Measurements from ENCODE around the gene SGPP1. TPM values are rescaled to one million over a fixed set of nuclear protein-coding genes. Genes with fewer than 3 reads are reported as not detected.

Gene SGPP1
- total RNA-seq, 1 experiment from 2014 or later: 5.5 TPM

DNA sequence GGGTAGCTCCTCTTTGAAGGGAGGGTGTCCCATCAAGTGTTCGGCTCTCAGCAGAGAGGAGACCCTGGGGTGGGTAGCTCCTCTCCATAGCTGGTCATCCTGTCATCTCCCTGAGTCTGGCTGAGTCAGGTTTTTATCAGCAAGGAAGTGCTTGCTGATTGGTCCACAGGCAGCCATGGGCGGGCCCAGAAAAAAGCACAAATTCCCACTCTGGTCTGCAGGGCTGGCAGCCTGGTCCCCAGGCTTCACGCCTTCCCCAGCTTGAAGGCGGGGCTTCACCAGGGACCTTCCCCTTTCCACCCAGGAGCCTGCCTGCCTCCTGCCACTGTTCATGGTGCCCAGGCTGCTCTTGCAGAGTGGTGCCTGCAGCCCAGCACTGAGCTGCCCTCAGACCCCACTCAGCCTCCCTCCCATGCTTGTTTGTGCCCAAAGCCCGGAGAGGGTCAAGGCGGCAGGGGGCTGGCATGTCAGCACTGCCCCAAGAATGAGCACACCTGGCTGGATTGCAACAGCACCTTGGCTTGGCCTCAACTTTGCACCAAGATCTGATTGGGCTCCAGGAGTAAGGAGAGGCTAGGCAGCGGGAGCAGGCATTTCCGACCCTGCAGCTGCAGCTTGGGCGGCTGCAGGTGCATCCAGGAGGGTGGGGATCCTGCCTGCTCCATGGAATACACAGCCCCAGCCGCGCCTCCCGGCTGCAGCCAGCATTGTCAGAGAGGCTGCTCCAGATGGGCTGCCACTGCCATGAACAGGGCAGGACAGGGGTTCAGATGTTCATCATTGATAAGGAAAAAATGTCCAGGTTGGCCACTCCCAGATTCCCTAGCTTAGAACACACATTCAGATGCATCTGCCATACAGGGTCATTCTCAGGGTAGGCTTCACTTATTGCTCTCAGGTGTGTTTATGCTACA is 64.2 kb downstream of the SGPP1 start:
- Histone ChIP-seq H2BK5ac (ENCODE audit: insufficient read length, low read length) (no peak overlapping the region), H3K27me3 (ENCODE audit: insufficient read depth, low read length) (no peaks in the 10 kb centered on the region)

More for the DNA sequence above, 64.2 kb downstream of the SGPP1 start:
- H3K4me1 Mint-ChIP-seq: no peaks in the 10 kb centered on the region
- Histone ChIP-seq H3K18ac (ENCODE audit: insufficient read length, low read depth, low read length) (no peak overlapping the region), H3K79me2 (ENCODE audit: insufficient read depth, low read length) (no peaks in the 10 kb centered on the region), H3K56ac (ENCODE audit: insufficient read length, low read depth, low read length) (no peak overlapping the region), H2AFZ (ENCODE audit: low read length) (no peak overlapping the region), H3K27ac (ENCODE audit: insufficient read length, low read depth, low read length) (no peak overlapping the region), H3K23me2 (ENCODE audit: insufficient read length, low read depth, low read length, poor library complexity, severe bottlenecking) (no peaks in the 10 kb centered on the region), H3K4me1 (ENCODE audit: insufficient read depth, low read length) (no peaks in the 10 kb centered on the region), H3K23ac (ENCODE audit: insufficient read length, low read depth, low read length) (no peak overlapping the region), H3T11ph (ENCODE audit: low read length) (no peak overlapping the region), H4K8ac (replicated peaks; ENCODE audit: insufficient read length, low read depth, low read length) (no peak overlapping the region), H3K4ac (ENCODE audit: low read depth, low read length) (no peak overlapping the region), H2BK20ac (ENCODE audit: low read depth, low read length, poor library complexity, severe bottlenecking) (no peak overlapping the region), H3K14ac (ENCODE audit: insufficient read depth, low read length) (no peak overlapping the region), H2BK120ac (ENCODE audit: low read depth, low read length, poor library complexity, severe bottlenecking) (no peak overlapping the region), H2BK15ac (ENCODE audit: low read depth, low read length) (no peak overlapping the region), H3K79me1 (ENCODE audit: insufficient read depth, low read depth, low read length, poor library complexity, severe bottlenecking) (no peaks in the 10 kb centered on the region), H3K9me3 (ENCODE audit: control insufficient read depth, low read depth, low read length) (no peaks in the 10 kb centered on the region), H4K20me1 (ENCODE audit: control insufficient read depth, insufficient read depth, insufficient read length) (no peaks in the 10 kb centered on the region), H3K4me2 (ENCODE audit: insufficient read depth, insufficient read length, low read length) (no peak overlapping the region), H2AK5ac (ENCODE audit: insufficient read length, low read length) (no peak overlapping the region), H4K91ac (ENCODE audit: insufficient read length, low read depth, low read length) (no peak overlapping the region), H4K5ac (ENCODE audit: insufficient read length, low read depth, low read length) (no peak overlapping the region), H3K9ac (ENCODE audit: extremely low read depth, insufficient read length, low read length) (no peak overlapping the region), H2BK12ac (ENCODE audit: insufficient read length, low read depth, low read length) (no peak overlapping the region)
- DNase-seq: no peak
- no CpG with 5 or more reads among the region's 12 CpGs for WGBS (ENCODE audit: extremely low coverage, insufficient read length, low lambda C conversion rate)
- H3K36me3 Mint-ChIP-seq (ENCODE audit: insufficient read depth in 1 of 3, low read depth in 3 of 3): peaks cover 0 to 1% (median 0%) of the 10 kb centered on the region in 3 experiments; a peak in 2 of 7 replicates
- no peaks in the 10 kb centered on the region; the same call in 1 of the 2 replicates for H3K27me3 Mint-ChIP-seq (ENCODE audit: low read depth)
- TF ChIP-seq CTCF (conservative IDR thresholded peaks at IDR 0.05): no peak
- H3K9me3 Mint-ChIP-seq: no peaks in the 10 kb centered on the region
- H3K4me3 Mint-ChIP-seq: no peak overlapping the region
- no peak overlapping the region for H3K27ac Mint-ChIP-seq

All from H9 (cell line).